ENCODE measurements around the gene DUSP22. TPM values are rescaled to one million over a fixed set of nuclear protein-coding genes. Genes with fewer than 3 reads are reported as not detected.

DUSP22 gene
- total and polyA plus RNA-seq, 7 donors = 31.6 to 58.0 (median 49.7) TPM

- H3K27me3 ChIP-seq (ENCODE audit: insufficient read depth in 3 of 3, low read length in 2 of 3) = no peaks in the 10 kb centered on the region
- no peak overlapping the region for H3K4me3 ChIP-seq
- ATAC-seq = no peak
- peaks cover 14% of the 10 kb centered on the region for H3K4me1 ChIP-seq
- no peaks in the 10 kb centered on the region for H3K9me3 ChIP-seq
- no peak overlapping the region for H3K27ac ChIP-seq
- H3K36me3 ChIP-seq (ENCODE audit: insufficient read depth in 1 of 2, low read depth in 1 of 2) = no peaks in the 10 kb centered on the region
- WGBS, 3 donors = 79 to 82% (median 80%) methylated on average over 15 of the region's 15 CpGs
- intact Hi-C loops (cut with DNase I) = no loop called here
- DNase-seq = no peak
- no peak for TF ChIP-seq CTCF (IDR thresholded peaks at IDR 0.05)
Measured at GRCh38 chr6:329888-330691, 37.8 kb downstream of the DUSP22 start.

- 73 to 78% (median 77%) methylated on average over 8 of the region's 8 CpGs for WGBS, 3 donors
- H3K36me3 ChIP-seq (ENCODE audit: insufficient read depth in 1 of 2, low read depth in 1 of 2) = no peaks in the 10 kb centered on the region
- peaks cover 14% of the 10 kb centered on the region for H3K4me1 ChIP-seq
- no peak for ATAC-seq
- H3K27me3 ChIP-seq (ENCODE audit: insufficient read depth in 3 of 3, low read length in 2 of 3) = no peaks in the 10 kb centered on the region
- no peak overlapping the region for H3K27ac ChIP-seq
- intact Hi-C loops (cut with DNase I) = no loop called here
- H3K9me3 ChIP-seq = no peaks in the 10 kb centered on the region
- DNase-seq = no peak
- H3K4me3 ChIP-seq = no peak overlapping the region
- no peak for TF ChIP-seq CTCF (IDR thresholded peaks at IDR 0.05)
Measured at GRCh38 chr6:330948-331347, 38.7 kb downstream of the DUSP22 start.

GRCh38 chr6:331622-332521 is 39.6 kb downstream of the DUSP22 start:
- DNase-seq (peak in 1 of 2 donors; percentile 47), ATAC-seq (no peak)
- Histone ChIP-seq H3K4me1 (peaks cover 17% of the 10 kb centered on the region), H3K27me3 (ENCODE audit: insufficient read depth in 3 of 3, low read length in 2 of 3) (no peaks in the 10 kb centered on the region), H3K36me3 (ENCODE audit: insufficient read depth in 1 of 2, low read depth in 1 of 2) (no peaks in the 10 kb centered on the region), H3K27ac (no peak overlapping the region), H3K9me3 (no peaks in the 10 kb centered on the region), H3K4me3 (no peak overlapping the region)
- no peak for TF ChIP-seq CTCF (IDR thresholded peaks at IDR 0.05)
- 75 to 82% (median 81%) methylated on average over 13 of the region's 13 CpGs for WGBS, 3 donors
- intact Hi-C loops (cut with DNase I) = no loop called here

GRCh38 chr6:332671-333070 is 40.4 kb downstream of the DUSP22 start:
- 73 to 78% (median 76%) methylated on average over 7 of the region's 7 CpGs for whole genome bisulfite sequencing, 3 donors
- no peak for TF ChIP-seq CTCF (IDR thresholded peaks at IDR 0.05)

More at GRCh38 chr6:332671-333070, 40.4 kb downstream of the DUSP22 start:
- Histone ChIP-seq H3K4me1 (peaks cover 14% of the 10 kb centered on the region), H3K9me3 (no peaks in the 10 kb centered on the region), H3K4me3 (no peak overlapping the region), H3K27me3 (ENCODE audit: insufficient read depth in 3 of 3, low read length in 2 of 3) (no peaks in the 10 kb centered on the region), H3K27ac (no peak overlapping the region), H3K36me3 (ENCODE audit: insufficient read depth in 1 of 2, low read depth in 1 of 2) (no peaks in the 10 kb centered on the region)
- DNase-seq (peak in 1 of 2 donors; percentile 32), ATAC-seq (no peak)
- intact Hi-C loops (cut with DNase I) = no loop called here

All from psoas muscle (tissue), 8 donors.